ENCODE data around the gene MYOF.

The MYOF gene

GRCh38 chr10:93266858-93267257, 215.3 kb downstream of the MYOF start:
- H3K4me1 Mint-ChIP-seq = peaks cover 11% of the 10 kb centered on the region
- no peak for TF ChIP-seq CTCF (IDR thresholded peaks at IDR 0.05)
- no peak overlapping the region for H3K4me3 Mint-ChIP-seq
- peaks cover 26% of the 10 kb centered on the region for H3K9me3 Mint-ChIP-seq
- peaks cover 11% of the 10 kb centered on the region for H3K27me3 Mint-ChIP-seq (ENCODE audit: low read depth, poor library complexity)
- H3K36me3 Mint-ChIP-seq (ENCODE audit: low read depth) = peaks cover 10% of the 10 kb centered on the region
- H3K27ac Mint-ChIP-seq = no peak overlapping the region
- no peak for DNase-seq

DNA sequence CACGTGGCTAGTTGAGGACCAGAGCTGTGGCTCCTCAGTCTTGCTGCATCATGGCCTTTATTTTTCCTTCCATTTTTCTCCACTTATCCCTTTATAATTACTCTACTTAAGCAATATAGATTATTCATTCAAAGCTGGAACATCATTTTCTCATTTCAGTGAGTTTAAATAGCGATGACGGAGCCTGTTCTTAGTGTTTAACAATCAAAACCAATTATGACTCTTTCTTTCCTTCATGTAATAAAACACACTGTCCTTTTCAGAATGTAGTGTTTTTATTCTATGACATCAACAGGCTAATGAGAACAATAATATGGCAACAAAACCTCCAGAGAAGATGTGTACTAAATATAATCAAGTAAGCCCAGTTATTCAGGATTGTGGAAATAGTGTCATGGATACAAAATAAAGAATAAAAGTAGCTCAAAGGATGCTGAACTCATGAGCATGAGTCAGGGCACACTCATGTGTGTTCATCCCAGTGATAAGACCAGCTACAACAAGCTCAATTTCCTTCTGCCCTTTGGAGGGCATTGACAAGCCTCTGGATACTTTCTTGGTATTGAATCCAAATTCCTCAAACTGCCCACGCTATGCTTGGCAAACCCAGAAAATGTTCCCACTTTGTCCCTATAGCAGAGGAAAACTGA, 220.0 kb downstream of the MYOF start:
- no peaks in the 10 kb centered on the region for H3K4me1 Mint-ChIP-seq
- DNase-seq = no peak
- no peaks in the 10 kb centered on the region for H3K9me3 Mint-ChIP-seq
- no peak overlapping the region for H3K4me3 Mint-ChIP-seq
- TF ChIP-seq CTCF (IDR thresholded peaks at IDR 0.05) = no peak
- H3K27me3 Mint-ChIP-seq (ENCODE audit: low read depth, poor library complexity) = peaks cover 11% of the 10 kb centered on the region
- H3K27ac Mint-ChIP-seq = no peak overlapping the region
- H3K36me3 Mint-ChIP-seq (ENCODE audit: low read depth) = no peaks in the 10 kb centered on the region

GRCh38 chr10:93261089-93261488, 221.0 kb downstream of the MYOF start:
- Mint-ChIP-seq H3K36me3 (ENCODE audit: low read depth) (no peaks in the 10 kb centered on the region), H3K27ac (no peak overlapping the region), H3K4me1 (no peaks in the 10 kb centered on the region), H3K9me3 (no peaks in the 10 kb centered on the region), H3K4me3 (no peak overlapping the region), H3K27me3 (ENCODE audit: low read depth, poor library complexity) (peaks cover 11% of the 10 kb centered on the region)
- DNase-seq = no peak
- no peak for TF ChIP-seq CTCF (IDR thresholded peaks at IDR 0.05)

- no peak for DNase-seq
- Mint-ChIP-seq H3K4me1 (peaks cover 5% of the 10 kb centered on the region), H3K4me3 (no peak overlapping the region), H3K9me3 (no peaks in the 10 kb centered on the region), H3K27me3 (ENCODE audit: low read depth, poor library complexity) (peaks cover 5% of the 10 kb centered on the region), H3K36me3 (ENCODE audit: low read depth) (no peaks in the 10 kb centered on the region), H3K27ac (no peak overlapping the region)
- no peak for TF ChIP-seq CTCF (IDR thresholded peaks at IDR 0.05)
Observed at GRCh38 chr10:93259126-93259525, 223.0 kb downstream of the MYOF start.
